Progenitor cell of endocrine pancreas (in vitro differentiated cells): Measurements from ENCODE around the gene HIVEP3. TPM values are rescaled to one million over a fixed set of nuclear protein-coding genes. Genes with fewer than 3 reads are reported as not detected.

Experiments used
- DNase-seq: peaks from one replicate; pipeline ENCODE4 v3.0.0; 2021; ENCODE audit warnings: low spot score; ENCODE audit not compliant: unreplicated experiment
- H3K27ac Mint-ChIP-seq: 2 replicates; pipeline ENCODE4 v1.8.0; 2021; ENCODE audit warnings: mild to moderate bottlenecking, moderate library complexity, mixed read lengths
- H3K27me3 Mint-ChIP-seq: 2 replicates; pipeline ENCODE4 v1.8.0; 2021; ENCODE audit warnings: mixed read lengths
- H3K36me3 Mint-ChIP-seq: 2 replicates; pipeline ENCODE4 v1.8.0; 2022; ENCODE audit warnings: mixed read lengths; ENCODE audit not compliant: insufficient read depth
- H3K4me1 Mint-ChIP-seq: 2 replicates; pipeline ENCODE4 v1.8.0; 2021; ENCODE audit warnings: low read depth, mixed read lengths
- H3K4me3 Mint-ChIP-seq: 2 replicates; pipeline ENCODE4 v1.8.0; 2021; ENCODE audit warnings: low read depth, mild to moderate bottlenecking, moderate library complexity, mixed read lengths
- H3K9me3 Mint-ChIP-seq: 2 replicates; pipeline ENCODE4 v1.8.0; 2021; ENCODE audit warnings: low read depth, mixed read lengths
- total RNA-seq: library from RNA; stranded (reverse); gene quantifications from 2 replicates; pipeline ENCODE4 v1.2.1, GENCODE V29; 2021
- TF ChIP-seq, protein P1 (sequence below): fragments of 200-600 bp; sonication (generic); IDR thresholded peaks from one replicate; pipeline ENCODE4 v1.5.0; 2021; ENCODE audit warnings: antibody characterized with exemption, mild to moderate bottlenecking; ENCODE audit not compliant: unreplicated experiment

HIVEP3 gene
- total RNA-seq, 1 donor from 2014 or later, result 1.1 TPM

DNA sequence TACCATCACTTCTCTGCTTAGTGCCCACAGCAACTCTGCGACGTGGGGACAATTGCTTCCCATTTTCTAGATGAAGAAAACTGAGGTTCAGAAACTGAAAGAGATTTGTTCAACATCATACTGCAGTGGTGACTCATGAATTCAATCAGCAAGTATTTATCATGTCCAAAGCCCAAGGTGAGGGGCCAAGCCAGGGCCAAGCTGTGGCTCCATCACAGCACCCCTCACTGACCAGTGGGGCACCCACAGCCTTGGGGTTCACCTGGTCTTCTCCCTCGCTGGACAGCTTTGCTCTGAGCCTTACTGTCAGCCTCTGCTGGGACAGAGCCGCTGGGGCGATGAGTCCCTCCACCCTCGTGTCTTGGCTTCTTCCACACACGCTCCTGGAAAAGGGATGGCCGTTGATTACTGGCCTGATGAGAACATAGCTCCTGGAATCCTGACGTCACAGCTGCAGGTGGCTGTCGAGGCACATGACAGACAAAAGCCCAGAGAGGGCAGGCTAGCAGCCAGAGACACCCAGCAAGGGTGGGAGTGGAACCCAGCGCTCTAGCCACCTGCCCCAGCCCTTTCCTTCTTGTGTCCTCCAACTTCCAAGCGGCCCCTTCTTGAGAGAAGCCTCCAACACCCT, 440.5 kb downstream of the HIVEP3 start:
- Mint-ChIP-seq H3K4me3 (no peak overlapping the region), H3K27me3 (peaks cover 10% of the 10 kb centered on the region), H3K9me3 (no peaks in the 10 kb centered on the region), H3K36me3 (no peaks in the 10 kb centered on the region), H3K27ac (no peak overlapping the region), H3K4me1 (peaks cover 2% of the 10 kb centered on the region)
- no peak for DNase-seq
- TF ChIP-seq, protein P1, sequence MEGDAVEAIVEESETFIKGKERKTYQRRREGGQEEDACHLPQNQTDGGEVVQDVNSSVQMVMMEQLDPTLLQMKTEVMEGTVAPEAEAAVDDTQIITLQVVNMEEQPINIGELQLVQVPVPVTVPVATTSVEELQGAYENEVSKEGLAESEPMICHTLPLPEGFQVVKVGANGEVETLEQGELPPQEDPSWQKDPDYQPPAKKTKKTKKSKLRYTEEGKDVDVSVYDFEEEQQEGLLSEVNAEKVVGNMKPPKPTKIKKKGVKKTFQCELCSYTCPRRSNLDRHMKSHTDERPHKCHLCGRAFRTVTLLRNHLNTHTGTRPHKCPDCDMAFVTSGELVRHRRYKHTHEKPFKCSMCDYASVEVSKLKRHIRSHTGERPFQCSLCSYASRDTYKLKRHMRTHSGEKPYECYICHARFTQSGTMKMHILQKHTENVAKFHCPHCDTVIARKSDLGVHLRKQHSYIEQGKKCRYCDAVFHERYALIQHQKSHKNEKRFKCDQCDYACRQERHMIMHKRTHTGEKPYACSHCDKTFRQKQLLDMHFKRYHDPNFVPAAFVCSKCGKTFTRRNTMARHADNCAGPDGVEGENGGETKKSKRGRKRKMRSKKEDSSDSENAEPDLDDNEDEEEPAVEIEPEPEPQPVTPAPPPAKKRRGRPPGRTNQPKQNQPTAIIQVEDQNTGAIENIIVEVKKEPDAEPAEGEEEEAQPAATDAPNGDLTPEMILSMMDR, result no peak

DNA sequence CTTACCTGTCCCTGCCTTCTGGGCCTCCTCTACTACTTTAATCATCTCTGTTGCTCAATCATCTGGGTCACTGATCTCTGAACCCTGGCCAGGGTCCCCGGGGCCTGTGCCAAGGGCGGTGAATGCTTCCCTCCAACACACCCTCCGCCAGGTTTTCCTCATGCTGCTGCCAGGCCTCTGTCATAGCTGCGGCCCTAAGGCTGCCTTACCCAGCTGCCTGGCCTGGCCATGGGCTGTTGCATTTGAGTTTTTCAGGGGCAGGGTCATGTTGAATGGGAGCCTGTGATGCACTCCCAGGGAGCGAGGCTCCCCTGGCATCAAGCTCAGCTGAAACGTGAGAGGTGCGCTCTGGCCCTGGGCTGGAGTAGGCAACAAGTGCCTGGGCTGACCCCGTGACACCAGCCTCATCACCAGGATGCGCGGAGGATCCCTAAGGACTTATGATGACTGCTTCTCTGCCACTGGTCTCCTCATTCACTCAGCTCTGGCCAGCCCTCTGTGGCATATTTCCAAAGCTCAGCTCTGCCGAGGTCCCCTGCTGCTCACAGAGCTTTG, 441.8 kb downstream of the HIVEP3 start:
- Mint-ChIP-seq H3K36me3 (no peaks in the 10 kb centered on the region), H3K4me1 (peaks cover 2% of the 10 kb centered on the region), H3K4me3 (no peak overlapping the region), H3K27ac (no peak overlapping the region), H3K27me3 (peaks cover 11% of the 10 kb centered on the region), H3K9me3 (no peaks in the 10 kb centered on the region)
- no peak for DNase-seq
- TF ChIP-seq, protein P1, result no peak

DNA sequence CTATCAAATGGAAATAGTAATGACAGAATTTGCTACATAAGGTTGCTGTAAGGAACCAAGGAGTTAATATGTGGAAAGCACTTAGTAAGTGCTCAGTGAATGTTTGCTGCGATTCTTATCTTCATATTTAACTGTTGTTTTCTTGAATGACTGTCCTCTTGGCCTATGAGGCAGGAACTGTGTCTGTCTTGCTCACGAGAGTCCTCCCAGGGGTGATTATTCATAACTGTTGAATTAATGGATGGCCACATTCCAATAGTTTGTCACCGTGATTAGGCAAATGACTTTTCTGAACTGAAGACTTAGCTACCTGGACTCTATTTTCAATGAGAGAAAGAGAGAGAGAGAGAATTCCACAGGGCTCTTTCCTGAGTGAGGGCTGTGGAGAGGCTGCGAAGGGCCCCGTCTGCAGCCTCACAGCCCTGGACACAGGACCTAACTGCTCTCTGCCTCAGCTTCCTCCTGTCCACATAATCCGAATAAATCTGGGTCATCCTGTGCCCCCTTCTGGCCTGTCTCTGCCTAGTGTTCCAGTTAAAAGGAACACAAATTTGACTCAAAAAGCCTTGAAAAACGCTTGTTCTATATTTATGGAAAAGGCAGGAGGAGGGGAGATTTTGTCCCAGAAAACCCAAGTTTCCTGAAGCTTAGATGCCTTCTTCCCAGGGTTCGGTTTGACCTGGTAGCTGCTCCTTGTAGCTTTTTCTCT, 442.7 kb downstream of the HIVEP3 start:
- Mint-ChIP-seq H3K36me3 (no peaks in the 10 kb centered on the region), H3K27ac (peak overlapping the region; percentile 62)
- no peak for DNase-seq

DNA sequence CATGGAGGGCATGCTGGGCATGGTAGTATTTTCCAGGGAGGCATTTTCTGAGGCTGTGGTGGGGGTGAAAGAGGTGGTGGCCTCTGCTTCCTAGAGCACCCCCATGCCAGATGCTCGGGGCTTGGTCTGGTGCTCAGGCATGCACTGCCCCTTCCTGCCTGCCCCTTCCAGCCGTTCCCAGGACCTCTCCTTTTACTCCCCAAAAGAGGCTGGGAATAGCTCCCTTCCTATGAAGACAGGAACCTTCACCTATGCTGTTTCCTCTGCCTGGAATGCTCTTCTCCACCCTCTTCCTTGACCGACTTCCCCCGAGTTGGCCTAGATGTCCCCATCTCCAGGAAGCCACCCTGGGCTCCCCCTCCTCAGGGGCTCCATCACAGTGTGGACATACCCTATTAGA, 443.4 kb downstream of the HIVEP3 start:
- peaks cover 11% of the 10 kb centered on the region for H3K27me3 Mint-ChIP-seq
- TF ChIP-seq, protein P1, result no peak
- no peak overlapping the region for H3K4me3 Mint-ChIP-seq
- no peak for DNase-seq
- peaks cover 3% of the 10 kb centered on the region for H3K4me1 Mint-ChIP-seq
- no peak overlapping the region for H3K27ac Mint-ChIP-seq
- H3K9me3 Mint-ChIP-seq, result no peaks in the 10 kb centered on the region
- no peaks in the 10 kb centered on the region for H3K36me3 Mint-ChIP-seq

More for the DNA sequence above, 442.7 kb downstream of the HIVEP3 start:
- H3K4me1 Mint-ChIP-seq, result peaks cover 2% of the 10 kb centered on the region
- no peaks in the 10 kb centered on the region for H3K9me3 Mint-ChIP-seq
- peaks cover 11% of the 10 kb centered on the region for H3K27me3 Mint-ChIP-seq
- TF ChIP-seq, protein P1, result no peak
- H3K4me3 Mint-ChIP-seq, result no peak overlapping the region

DNA sequence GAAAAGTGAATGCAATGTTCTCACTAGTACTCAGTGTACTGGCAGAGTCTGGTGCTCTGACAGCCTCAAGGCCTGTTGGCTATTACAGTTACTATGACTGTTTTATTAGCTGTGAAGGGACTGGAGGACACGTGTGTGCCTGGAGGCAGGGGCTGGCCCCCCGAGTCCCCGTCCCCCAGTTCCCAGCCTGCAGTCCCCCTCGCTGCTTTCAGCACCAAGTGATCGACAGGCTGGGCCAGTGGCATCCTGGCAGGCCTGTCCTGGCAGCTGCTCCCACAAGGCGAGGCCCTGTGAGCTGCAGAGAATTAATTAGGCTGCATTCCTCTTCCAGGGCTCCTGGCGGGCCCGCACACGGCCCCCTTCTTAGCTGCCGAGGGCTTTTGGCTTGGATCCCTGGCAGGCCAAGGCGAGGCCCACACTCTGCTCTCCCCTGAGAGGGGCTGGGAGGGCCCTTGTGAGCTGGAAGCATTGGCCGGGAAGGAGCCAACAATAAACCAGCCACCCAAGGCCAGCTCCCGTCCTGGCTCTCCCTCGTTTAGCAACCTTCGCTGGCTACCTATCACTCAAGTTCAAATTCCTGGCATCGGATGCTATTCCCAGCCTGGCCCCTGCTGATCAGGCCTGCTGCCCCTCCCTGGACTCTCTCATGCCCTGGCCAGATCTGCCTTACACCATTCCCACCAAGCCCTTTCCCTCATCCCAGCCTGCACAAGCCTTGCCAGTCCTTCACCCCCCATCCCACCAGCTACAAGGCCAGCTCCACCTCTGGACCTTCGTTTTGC, 444.0 kb downstream of the HIVEP3 start:
- no peak for DNase-seq
- Mint-ChIP-seq H3K4me1 (peaks cover 3% of the 10 kb centered on the region), H3K36me3 (no peaks in the 10 kb centered on the region), H3K4me3 (no peak overlapping the region), H3K27me3 (peaks cover 7% of the 10 kb centered on the region), H3K27ac (peak overlapping the region; percentile 68), H3K9me3 (no peaks in the 10 kb centered on the region)
- TF ChIP-seq, protein P1, result no peak
